ENCODE measurements around the gene DMPK.
"Not testable (repeated sequence)": the region's sequence is repeated elsewhere in the genome, so short reads cannot be mapped to it uniquely, and the experiment has no call there.

Gene DMPK

DNA sequence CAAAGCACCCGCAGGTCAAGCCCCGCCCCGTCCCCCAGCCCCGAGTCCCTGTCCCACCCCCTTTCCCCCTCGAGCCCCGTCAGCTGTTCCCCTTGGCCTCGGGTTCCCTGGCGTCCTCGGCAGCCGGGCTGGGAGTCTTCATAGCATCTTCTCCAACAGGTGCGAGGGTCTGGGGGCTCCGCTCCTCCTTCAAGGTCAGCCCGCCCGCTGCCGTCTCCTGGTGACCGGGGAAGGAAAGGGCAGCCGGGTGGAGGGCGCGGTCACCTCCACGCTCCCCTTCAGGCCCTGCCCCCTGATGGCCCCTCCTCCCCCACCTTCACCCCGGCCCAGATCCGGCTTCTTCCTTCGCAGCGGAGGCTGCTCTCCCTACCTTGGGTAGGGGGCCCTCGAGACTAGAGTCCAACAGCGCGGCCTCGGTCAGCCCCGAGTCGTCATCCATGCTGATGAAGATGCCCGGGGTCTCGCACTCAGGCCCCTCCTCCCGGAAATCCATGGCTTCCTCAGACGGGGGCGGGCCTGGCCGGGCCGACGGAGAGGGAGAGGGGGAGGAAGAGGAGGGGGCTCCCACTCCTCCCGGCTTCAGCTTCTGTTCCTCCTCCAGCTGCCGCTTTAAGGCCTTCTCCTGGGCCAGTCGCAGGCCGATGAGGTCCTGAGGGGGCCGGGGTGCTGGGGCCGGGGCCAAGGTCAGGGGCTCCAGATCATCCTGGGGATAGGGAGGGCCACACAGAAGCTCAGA, 33.4 kb upstream of the DMPK start:
- DNase-seq (ENCODE audit: low read depth, low spot score): peak; percentile 64

DNA sequence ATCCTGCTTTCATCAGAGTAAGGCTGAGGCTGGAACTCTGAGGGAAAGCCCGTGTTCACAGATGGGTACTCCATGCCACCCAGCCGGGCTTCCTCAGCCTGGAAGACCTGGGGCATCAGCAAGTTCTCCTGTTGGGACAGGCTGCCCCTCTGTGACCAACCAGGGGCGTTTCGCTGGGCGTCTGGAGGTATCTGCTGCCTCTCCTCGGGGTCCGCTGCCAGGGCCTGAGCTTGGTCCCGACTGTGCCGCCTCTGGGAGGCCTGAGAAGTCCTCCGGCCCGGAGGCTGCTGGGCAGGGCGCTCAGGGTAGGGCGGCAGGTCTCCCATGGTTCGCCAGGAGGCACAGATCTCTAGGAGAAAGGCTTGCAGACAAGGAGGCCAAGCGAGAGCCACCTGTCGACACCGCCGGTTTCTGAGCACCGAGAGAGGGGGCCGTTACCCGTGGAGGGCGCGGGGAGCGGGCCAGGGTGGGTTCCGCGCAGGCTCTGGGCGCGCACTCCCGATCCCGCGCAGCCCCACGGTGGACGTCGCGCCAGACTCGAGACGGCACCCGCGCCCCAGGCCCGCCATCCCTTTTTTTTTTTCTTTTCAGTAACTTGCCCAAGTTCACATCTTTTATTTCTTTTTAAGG, 32.7 kb upstream of the DMPK start, which contains the start of gene RSPH6A:
TSS of gene RSPH6A (minus strand) at position 458 of the 630 bp plus-strand sequence. CDS start at position 326, 132 bp downstream.
- DNase-seq (ENCODE audit: low read depth, low spot score): no peak

DNA sequence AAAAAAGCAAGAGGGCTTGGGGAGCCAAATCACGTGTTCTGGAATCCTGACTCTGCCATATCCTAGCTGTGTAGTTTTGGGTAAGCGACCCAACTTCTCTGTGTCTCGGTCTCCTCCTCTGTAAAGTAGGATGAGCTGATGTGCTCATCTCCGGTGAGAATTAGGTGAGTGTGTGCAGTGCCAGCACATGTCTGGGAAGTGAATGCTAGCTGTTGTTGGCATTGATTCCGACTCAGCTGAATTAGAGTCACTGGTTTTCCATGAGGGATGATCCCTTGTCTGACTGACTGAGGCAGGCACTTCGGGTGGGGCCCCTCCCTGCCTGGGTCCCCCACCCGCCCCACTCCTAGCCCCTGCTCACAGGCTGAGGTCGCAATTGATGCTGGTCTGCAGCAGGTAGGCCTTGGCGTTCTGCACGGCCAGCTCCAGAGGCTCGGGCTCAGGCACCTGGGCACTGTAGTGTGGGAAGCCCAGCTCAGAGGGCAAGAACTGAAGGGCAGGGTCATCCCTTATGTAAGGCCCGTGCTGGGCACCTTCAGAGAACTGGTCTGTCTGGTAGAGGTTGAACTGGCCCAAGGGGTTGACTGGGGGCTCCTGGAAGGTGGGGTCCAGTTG, 32.0 kb upstream of the DMPK start:
- no peak for DNase-seq (ENCODE audit: low read depth, low spot score)

DNA sequence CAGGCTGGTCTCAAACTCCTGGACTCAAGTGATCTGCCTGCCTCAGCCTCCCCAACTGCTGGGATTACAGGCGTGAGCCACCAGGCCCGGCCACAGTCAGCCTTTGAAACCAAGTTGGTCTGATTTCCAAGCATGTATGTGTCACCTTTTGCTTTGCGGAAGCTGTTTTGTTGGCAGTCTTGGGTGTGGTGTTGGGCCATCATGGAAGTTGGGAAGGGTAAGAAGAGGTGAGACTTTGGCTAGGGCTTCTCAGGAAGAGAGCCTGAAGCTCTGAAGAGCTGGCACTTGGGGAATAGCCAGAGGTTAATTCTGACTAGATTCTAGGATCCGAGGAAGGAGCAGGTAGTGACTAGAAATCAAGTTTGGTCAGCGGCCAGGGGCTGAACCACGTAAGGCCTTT, 30.0 kb upstream of the DMPK start:
- no peak for DNase-seq (ENCODE audit: low read depth, low spot score)

DNA sequence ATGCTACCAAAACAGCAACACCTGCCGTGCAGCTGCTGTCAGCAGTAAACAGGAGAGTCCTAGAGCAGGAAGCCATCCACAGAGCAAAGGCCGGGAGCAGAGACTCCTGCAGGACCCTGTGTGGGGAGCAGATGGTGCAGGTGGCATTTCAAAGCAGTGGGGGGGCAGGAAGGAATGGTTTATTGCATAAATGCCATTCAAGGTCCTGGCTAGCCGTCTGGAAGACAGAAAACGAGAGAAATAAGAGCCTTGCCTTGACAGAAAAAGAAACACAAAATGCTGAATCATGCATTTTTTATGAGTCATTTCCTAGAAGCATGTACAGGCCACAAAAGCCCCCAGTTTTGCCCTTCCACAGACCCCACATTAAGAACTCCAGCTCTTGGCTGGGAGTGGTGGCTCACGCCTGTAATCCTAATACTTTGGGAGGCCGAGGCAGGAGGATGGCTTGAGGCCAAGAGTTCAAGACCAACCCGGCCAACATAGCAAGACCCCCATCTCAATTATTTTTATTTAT, 27.4 kb upstream of the DMPK start:
- no peak for DNase-seq (ENCODE audit: low read depth, low spot score)

DNA sequence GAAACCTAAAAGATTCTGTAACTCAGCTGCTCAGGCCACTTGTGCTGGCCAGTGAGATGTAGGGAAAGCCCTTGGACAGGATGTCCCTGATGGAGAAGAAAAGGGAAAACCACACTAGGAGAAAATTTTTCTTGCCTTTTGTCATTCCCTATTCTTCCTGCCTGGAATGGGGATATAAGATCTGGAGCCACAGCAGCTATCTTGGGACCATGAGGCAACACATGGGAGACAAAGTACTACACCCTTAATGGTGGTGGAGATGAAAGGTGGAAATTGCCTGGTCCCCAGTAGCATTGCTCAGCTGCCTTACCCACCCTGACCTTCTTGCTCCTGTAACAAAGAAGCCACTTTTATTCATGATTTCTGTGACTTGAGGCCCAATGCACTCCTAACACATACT, 23.4 kb upstream of the DMPK start:
- DNase-seq (ENCODE audit: low read depth, low spot score): no peak

DNA sequence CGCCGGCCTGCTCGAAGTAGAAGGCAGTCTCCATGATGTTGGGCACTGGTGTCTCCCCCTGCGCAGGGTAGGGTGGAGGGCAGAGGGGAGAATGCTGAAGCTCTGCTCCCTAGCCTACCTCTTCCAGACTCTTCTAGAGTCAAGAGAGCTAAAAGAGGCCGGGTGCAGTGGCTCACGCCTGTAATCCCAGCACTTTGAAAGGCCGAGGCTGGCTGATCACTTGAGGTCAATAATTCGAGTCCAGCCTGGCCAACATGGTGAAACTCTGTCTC, 22.6 kb upstream of the DMPK start:
- DNase-seq (ENCODE audit: low read depth, low spot score): no peak

DNA sequence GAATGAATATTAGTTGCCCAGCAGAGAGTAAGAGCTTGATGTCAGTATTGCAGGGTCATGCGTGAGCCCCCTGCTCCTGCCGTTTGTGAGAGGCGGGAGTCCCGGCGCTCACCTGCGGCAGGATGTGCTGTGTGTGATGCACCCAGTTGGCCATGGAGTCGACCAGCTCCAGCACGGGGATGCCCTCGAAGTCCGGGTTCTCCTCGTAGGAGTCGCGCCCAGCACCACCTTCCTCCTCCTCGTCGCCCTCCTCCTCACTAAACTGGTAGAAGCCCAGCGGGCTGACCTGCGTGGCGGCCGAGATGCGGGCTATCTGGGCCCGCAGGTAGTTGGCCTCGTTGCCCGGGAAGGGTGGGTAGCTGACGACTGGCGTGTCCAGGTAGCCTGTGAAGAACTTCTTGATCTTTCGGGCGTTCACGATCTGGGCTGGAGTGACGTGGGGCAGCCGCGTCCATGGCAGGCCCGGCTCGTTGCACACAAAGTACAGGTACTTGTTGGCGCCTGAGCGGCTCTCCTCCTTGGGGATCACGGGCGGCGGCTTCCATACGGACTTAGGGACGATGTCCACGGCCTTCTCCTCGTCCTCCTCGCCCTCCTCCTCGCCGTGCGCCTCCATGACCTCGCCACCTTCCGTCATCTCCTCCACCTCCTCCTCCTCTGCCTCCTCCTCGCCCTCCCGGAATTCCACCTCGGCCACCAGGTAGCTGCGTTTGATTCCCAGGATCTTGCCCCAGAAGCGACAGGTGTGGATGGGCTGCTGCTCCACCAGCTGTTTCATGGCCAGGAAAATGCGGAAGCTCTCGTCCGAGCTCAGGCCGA, 22.1 kb upstream of the DMPK start:
- DNase-seq (ENCODE audit: low read depth, low spot score): no peak

DNA sequence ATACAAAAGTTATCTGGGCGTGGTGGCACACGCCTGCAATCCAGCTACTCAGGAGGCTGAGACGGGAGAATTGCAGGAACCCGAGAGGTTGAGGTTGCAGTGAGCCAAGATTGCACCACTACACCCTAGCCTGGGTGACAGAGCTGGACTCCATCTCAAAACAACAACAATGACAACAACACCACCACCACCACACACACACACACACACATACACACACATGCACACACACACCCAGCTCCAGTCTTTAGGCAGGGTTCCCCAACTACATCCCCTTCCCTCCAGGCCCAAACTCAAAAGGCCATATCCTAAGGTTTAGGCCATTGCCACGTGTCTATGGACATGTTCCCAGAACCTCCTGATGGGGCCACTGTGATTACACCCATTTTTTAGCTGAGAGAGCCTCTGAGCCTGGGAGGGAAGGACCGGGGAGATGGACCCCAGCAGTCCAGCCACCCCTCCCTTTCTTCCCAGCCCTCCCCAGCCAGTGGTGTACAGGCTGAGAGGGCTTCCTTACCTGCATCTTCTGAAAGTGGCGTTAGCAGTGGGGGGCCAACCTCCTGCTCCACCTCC, 19.4 kb upstream of the DMPK start:
- no peak for DNase-seq (ENCODE audit: low read depth, low spot score)

DNA sequence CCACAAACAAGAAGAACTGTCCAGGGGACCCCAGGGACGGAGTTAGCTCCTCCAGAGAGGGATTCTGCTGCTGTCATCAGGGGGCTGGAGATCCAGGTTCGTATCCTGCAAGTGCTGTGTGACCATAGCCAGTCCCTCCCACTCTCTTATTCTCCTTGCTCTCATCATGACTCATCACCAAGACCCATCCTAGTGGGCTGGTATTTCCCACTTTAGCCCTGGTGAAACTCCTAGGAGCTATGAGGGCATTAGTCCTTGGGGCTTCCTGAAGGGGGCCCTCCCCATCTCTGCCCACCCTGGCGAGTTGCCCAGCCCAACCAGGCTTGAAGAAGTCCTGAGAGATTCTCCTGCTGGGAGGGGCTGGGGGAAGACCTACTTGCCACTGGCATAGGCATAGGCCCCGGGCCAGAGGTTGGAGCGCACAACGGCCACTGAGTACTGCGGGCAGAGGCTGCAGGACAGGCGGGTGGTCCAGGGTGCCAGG, 17.8 kb upstream of the DMPK start:
- DNase-seq (ENCODE audit: low read depth, low spot score): no peak

DNA sequence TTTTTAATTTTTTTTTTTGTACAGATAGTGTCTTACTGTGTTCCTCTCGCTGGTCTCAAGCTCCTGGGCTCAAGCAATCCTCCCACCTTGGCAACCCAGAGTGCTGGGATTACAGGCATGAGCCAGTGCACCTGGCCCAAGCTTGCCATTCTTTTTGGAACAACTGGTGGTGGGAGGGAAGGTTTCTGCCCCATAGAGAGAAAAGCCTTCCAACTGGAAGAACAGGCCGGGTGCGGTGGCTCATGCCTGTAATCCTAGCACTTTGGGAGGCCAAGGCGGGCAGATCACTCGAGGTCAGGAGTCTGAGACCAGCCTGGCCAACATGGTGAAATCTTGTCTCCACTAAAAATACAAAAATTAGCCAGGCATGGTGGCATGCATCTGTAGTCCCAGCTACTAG, 17.3 kb upstream of the DMPK start:
- DNase-seq (ENCODE audit: low read depth, low spot score): not testable (repeated sequence)

DNA sequence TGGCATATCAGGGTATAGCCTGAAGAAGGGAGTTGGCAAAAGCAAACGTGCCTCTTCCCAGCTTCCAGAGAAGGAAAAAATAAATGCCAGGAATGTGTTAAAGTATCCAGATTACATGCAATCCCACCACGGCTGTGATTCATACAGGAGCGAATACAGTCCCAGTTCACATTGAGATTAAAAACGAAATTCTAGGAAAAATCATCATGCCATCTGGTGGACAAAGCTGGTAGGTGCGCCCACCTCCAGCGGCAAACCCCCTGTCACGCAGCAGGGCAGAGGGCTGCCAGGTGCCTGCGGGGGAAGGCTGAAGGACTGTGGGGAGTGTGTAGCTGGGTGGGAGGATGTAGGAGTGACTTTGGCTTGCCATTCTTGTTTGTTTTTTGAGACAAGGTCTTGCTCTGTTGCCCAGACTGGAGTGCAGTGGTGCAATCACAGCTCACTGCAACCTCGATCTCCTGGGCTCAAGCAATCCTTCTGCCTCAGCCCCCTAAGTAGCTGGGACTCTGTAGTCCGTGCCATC, 16.8 kb upstream of the DMPK start:
- no peak for DNase-seq (ENCODE audit: low read depth, low spot score)

DNA sequence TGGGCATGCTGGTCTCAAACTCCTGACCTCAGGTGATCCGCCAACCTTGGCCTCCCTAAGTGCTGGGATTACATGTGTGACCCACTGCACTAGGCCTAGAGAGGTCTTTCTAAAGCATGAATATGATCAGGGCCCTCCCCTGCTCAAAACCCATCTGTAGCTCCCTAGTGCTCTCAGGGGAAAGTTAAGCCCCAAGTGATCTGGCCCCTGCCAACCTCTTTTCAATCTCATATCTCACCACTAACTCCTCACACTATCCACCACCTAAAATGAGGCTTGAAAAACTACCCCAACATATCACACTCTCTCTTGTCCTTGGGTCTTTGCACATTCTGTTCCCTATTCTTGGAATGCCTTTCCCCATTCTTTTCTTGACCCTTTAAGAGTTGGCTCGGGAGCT, 12.3 kb upstream of the DMPK start:
- no peak for DNase-seq (ENCODE audit: low read depth, low spot score)

DNA sequence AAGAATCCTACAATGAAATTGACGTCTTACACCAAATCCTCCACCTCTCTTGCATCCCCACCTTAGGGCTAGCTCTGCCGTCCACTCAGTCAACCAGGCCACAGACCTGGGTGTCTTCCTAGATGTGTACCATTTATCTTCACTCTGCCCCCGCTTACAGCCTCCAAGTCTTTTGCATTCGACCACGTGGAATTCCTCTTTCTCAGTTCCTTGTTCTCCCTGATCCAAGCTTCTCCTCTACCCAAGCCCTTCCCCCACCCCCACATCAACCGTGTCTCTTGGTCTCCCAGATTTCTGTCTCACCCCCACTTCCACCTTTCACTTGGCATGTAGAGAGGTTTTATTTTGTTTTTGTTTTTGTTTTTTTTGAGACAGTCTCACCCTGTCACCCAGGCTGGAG, 11.6 kb upstream of the DMPK start:
- DNase-seq (ENCODE audit: low read depth, low spot score): no peak

DNA sequence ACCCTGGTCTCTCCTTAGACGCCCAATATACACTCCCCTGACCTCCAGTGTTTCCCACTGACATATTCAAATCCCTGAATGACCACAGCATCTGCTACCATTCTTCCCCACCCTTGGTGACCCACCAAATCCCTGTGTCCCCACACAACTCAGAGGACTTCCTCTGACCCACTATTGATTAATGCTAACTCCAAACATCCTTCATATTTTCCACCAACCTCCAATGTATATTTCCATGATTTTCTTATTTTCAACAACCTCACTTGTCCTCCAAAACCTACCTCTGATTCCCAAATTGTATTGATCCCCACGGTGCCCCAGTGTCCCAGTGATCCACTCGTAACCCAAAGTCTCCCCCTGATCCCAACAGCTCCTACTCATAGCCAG, 10.9 kb upstream of the DMPK start:
- DNase-seq (ENCODE audit: low read depth, low spot score): no peak

DNA sequence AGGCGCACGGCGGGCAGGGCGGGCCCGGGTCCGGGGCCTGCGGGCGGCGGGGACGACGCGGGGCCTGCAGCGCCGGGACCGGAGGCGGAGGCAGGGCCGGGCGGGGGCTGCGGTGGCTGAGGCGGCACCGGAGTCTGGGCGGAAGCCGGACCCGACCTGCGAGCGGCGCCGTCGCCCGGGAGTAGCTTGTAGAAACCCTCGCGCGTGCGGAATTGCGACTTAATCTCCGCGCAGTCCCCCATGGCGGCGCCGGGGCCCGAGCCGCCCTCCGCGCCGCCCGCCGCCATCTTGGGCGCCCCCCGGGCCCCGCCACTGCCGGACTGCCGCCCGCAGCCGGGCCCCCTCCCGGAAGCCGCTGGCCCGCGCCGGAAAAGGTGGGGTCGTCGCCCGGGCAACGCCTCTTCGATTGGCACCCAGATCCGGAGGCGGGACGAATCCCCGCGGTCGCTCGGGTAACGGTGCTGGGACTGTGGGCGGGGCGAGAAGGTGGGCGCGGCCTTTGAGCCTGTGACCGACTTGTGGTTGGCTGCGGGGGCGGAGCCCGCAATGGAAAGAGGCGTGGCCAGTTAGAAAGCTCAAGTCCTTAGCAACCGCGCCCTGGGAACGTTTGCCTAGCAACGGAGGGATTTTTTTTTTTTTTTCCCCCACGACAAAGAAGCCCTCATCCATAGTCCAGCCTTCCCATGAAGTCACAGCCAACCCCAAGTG, 10.3 kb upstream of the DMPK start, which contains the start of gene DMWD:
TSS of gene DMWD (minus strand) at position 376 of the 708 bp plus-strand sequence. CDS start at position 287, 89 bp downstream.
- peak; percentile 82 for DNase-seq (ENCODE audit: low read depth, low spot score)

DNA sequence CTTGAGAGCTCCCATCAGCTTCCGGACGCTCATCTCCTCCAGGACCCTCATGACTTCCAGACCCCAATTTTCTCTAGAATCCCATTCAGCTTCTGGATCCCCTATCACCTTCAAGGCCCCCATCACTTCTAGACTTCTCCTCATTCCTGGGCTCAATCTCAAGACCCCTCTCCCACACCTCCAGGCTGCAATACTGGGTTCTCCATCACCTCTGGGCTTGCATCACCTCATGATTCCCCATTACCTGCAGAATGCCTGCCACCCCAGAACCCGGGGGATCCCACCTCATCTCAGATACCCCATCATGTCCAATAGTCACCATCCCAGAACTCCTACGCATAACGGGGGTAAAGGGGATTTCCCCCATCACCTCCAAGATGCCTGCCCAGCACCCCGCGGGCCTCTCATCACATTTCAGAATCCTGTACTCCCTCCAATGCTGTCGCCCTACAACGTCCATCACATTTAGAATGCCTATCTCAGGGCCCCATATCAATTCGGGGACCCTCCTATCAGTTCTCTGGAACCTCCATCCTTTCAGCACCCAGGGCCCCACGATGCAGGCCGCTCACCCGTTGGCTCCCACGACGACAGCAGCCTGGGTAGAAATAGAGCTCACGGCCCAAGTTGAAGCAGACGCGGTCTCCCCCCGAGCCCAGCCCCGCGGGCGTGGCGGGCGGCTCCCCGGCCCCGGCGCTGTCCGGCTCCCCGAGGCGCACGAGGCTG, 9.6 kb upstream of the DMPK start:
- no peak for DNase-seq (ENCODE audit: low read depth, low spot score)

DNA sequence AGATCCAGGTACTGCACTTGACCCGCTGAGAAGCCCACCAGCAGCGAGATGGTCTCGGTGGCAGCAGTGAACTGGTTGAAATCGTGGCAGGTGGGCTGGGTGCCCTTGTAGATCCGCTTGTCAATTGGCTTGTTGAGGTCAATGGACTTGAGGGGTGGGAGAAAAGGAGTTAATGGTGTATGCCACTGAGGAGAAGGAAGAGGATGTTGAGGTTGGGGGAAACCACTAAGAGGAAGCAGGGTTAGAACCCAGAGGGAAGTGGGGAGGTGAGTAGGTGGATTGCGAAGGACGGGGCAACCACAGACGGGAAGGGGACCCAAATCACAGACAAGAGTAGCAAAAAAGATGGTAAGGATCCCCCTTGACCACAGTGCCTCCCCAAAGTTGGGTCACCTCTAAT, 8.7 kb upstream of the DMPK start:
- DNase-seq (ENCODE audit: low read depth, low spot score): no peak

DNA sequence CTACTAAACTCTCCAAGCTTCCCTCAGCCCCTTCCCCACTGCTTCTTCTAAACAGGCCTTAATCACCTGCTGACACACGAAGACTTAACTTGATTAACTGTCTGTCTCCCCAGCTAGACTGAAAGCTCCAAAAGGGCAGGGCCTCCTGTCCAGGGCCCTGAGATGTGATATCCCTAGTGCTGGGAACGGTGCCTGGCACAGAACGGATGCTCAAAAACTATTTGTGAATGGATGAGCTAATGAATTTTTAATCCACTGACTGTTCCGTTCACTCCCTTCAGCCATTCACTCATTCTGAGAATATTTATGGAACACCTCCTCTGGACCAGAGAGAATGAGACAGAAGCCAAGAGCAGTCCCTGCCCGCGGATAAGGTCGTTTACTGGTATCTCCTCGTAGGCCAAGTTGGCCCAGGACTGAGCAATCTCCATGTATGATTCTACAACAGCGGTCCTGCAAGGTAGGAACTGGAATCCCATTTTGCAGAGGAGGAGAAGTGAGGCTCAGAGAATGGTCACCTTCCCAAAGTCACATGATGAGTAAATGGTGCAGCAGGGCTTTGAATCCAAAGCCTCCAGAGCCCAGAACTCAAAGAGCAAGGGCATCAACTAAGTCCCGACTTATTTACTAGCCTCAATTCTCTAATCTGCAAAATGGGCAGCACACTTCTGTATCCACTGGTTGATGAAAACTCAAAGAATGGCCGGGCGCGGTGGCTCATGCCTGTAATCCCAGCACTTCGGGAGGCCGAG, 6.9 kb upstream of the DMPK start:
- no peak for DNase-seq (ENCODE audit: low read depth, low spot score)
